ENCODE measurements around the gene ATP8A2. TPM values are rescaled to one million over a fixed set of nuclear protein-coding genes. Genes with fewer than 3 reads are reported as not detected.

Gene ATP8A2
- total and polyA plus RNA-seq, 7 donors: under 0.01 to 2.2 (median 1.2) TPM; not detected in 1

GRCh38 chr13:25729201-25729600 is 357.4 kb downstream of the ATP8A2 start:
- WGBS, 2 donors: 52 to 76% methylated on average over 7 of the region's 7 CpGs
- intact Hi-C loops (cut with DNase I): no loop called here
- TF ChIP-seq POLR2AphosphoS5 (IDR thresholded peaks at IDR 0.05) (no peak), EP300 (IDR thresholded peaks at IDR 0.05) (no peak), CTCF (IDR thresholded peaks at IDR 0.05) (no peak), POLR2A (IDR thresholded peaks at IDR 0.05) (no peak)
- no peaks in the 10 kb centered on the region for H3K36me3 ChIP-seq
- DNase-seq: no peak
- H3K27ac ChIP-seq: no peak overlapping the region
- no peaks in the 10 kb centered on the region for H3K27me3 ChIP-seq
- no peaks in the 10 kb centered on the region for H3K9me3 ChIP-seq
- no peak overlapping the region for H3K4me3 ChIP-seq
- H3K4me1 ChIP-seq: no peaks in the 10 kb centered on the region

- intact Hi-C loops (cut with DNase I): no loop called here
- Histone ChIP-seq H3K4me1 (no peaks in the 10 kb centered on the region), H3K27me3 (no peaks in the 10 kb centered on the region), H3K4me3 (no peak overlapping the region), H3K27ac (no peak overlapping the region), H3K9me3 (no peaks in the 10 kb centered on the region), H3K36me3 (no peaks in the 10 kb centered on the region)
- no peak for TF ChIP-seq POLR2A (IDR thresholded peaks at IDR 0.05)
- TF ChIP-seq POLR2AphosphoS5 (IDR thresholded peaks at IDR 0.05): no peak
- no peak for TF ChIP-seq EP300 (IDR thresholded peaks at IDR 0.05)
- no peak for TF ChIP-seq CTCF (IDR thresholded peaks at IDR 0.05)
- 87% methylated on average over 4 of the region's 4 CpGs for WGBS, 2 donors
- no peak for DNase-seq
These were observed 359.3 kb downstream of the ATP8A2 start for GRCh38 chr13:25731037-25731436.

- Histone ChIP-seq H3K36me3 (no peaks in the 10 kb centered on the region), H3K4me1 (no peaks in the 10 kb centered on the region), H3K4me3 (no peak overlapping the region), H3K9me3 (no peaks in the 10 kb centered on the region), H3K27me3 (no peaks in the 10 kb centered on the region), H3K27ac (no peak overlapping the region)
- intact Hi-C loops (cut with DNase I): no loop called here
- WGBS, 2 donors: 84 to 89% methylated on average over 4 of the region's 4 CpGs
- TF ChIP-seq POLR2A (IDR thresholded peaks at IDR 0.05) (no peak), EP300 (IDR thresholded peaks at IDR 0.05) (no peak), CTCF (IDR thresholded peaks at IDR 0.05) (no peak), POLR2AphosphoS5 (IDR thresholded peaks at IDR 0.05) (no peak)
- DNase-seq: no peak
These were observed 359.8 kb downstream of the ATP8A2 start for GRCh38 chr13:25731536-25731935.

- DNase-seq: no peak
- Histone ChIP-seq H3K36me3 (no peaks in the 10 kb centered on the region), H3K4me3 (no peak overlapping the region), H3K4me1 (no peaks in the 10 kb centered on the region), H3K9me3 (no peaks in the 10 kb centered on the region), H3K27me3 (no peaks in the 10 kb centered on the region), H3K27ac (no peak overlapping the region)
- intact Hi-C loops (cut with DNase I): no loop called here
- no peak for TF ChIP-seq POLR2AphosphoS5 (IDR thresholded peaks at IDR 0.05)
- TF ChIP-seq EP300 (IDR thresholded peaks at IDR 0.05): no peak
- TF ChIP-seq POLR2A (IDR thresholded peaks at IDR 0.05): no peak
- no peak for TF ChIP-seq CTCF (IDR thresholded peaks at IDR 0.05)
- WGBS, 2 donors: 62 to 71% methylated on average over 7 of the region's 7 CpGs
These were observed 360.5 kb downstream of the ATP8A2 start for GRCh38 chr13:25732111-25732865.
